Measurements from ENCODE around the gene HSPB9. TPM values are rescaled to one million over a fixed set of nuclear protein-coding genes. Genes with fewer than 3 reads are reported as not detected.

HSPB9 gene
- total RNA-seq, 1 donor from 2014 or later: not detected

- Mint-ChIP-seq H3K36me3 (ENCODE audit: low read depth) (peaks cover 35% of the 10 kb centered on the region), H3K27me3 (ENCODE audit: low read depth) (no peaks in the 10 kb centered on the region), H3K27ac (no peak overlapping the region), H3K4me1 (ENCODE audit: low read depth) (peaks cover 35% of the 10 kb centered on the region), H3K4me3 (ENCODE audit: low read depth) (no peak overlapping the region), H3K9me3 (no peaks in the 10 kb centered on the region)
- intact Hi-C loops (cut with micrococcal nuclease): loop anchor here (2.0 kb wide), 1 partner anchor 40 kb away; no protein-coding TSS in a partner anchor
- DNase-seq (ENCODE audit: low spot score): no peak
These were observed 15.5 kb upstream of the HSPB9 start for GRCh38 chr17:42107124-42107523.

GRCh38 chr17:42107597-42108576, 14.7 kb upstream of the HSPB9 start:
- H3K36me3 Mint-ChIP-seq (ENCODE audit: low read depth): peaks cover 33% of the 10 kb centered on the region
- intact Hi-C loops (cut with micrococcal nuclease): loop anchor here (2.0 kb wide), 1 partner anchor 41 kb away; no protein-coding TSS in a partner anchor
- H3K27ac Mint-ChIP-seq: peak overlapping the region; percentile 22
- peaks cover 40% of the 10 kb centered on the region for H3K4me1 Mint-ChIP-seq (ENCODE audit: low read depth)
- H3K9me3 Mint-ChIP-seq: no peaks in the 10 kb centered on the region
- peak overlapping the region; percentile 33 for H3K4me3 Mint-ChIP-seq (ENCODE audit: low read depth)
- peak; percentile 88 for DNase-seq (ENCODE audit: low spot score)
- no peaks in the 10 kb centered on the region for H3K27me3 Mint-ChIP-seq (ENCODE audit: low read depth)

GRCh38 chr17:42109086-42109485, 13.5 kb upstream of the HSPB9 start:
- H3K4me1 Mint-ChIP-seq (ENCODE audit: low read depth): peaks cover 41% of the 10 kb centered on the region
- no peaks in the 10 kb centered on the region for H3K9me3 Mint-ChIP-seq
- intact Hi-C loops (cut with micrococcal nuclease): no loop called here
- no peak for DNase-seq (ENCODE audit: low spot score)
- H3K4me3 Mint-ChIP-seq (ENCODE audit: low read depth): no peak overlapping the region
- H3K27me3 Mint-ChIP-seq (ENCODE audit: low read depth): no peaks in the 10 kb centered on the region
- H3K36me3 Mint-ChIP-seq (ENCODE audit: low read depth): peaks cover 31% of the 10 kb centered on the region
- H3K27ac Mint-ChIP-seq: peak overlapping the region; percentile 51

GRCh38 chr17:42110301-42111264, 12.0 kb upstream of the HSPB9 start:
- H3K27ac Mint-ChIP-seq: peak overlapping the region; percentile 77
- H3K9me3 Mint-ChIP-seq: no peaks in the 10 kb centered on the region
- peaks cover 43% of the 10 kb centered on the region for H3K4me1 Mint-ChIP-seq (ENCODE audit: low read depth)
- no peak for DNase-seq (ENCODE audit: low spot score)
- H3K27me3 Mint-ChIP-seq (ENCODE audit: low read depth): no peaks in the 10 kb centered on the region
- intact Hi-C loops (cut with micrococcal nuclease): loop anchor here (5.0 kb wide), 1 partner anchor 47 kb away; no protein-coding TSS in a partner anchor
- peaks cover 42% of the 10 kb centered on the region for H3K36me3 Mint-ChIP-seq (ENCODE audit: low read depth)
- H3K4me3 Mint-ChIP-seq (ENCODE audit: low read depth): peak overlapping the region; percentile 63

GRCh38 chr17:42111265-42111636, 11.4 kb upstream of the HSPB9 start:
- DNase-seq (ENCODE audit: low spot score): no peak
- peak overlapping the region; percentile 96 for H3K27ac Mint-ChIP-seq
- H3K9me3 Mint-ChIP-seq: no peaks in the 10 kb centered on the region
- no peaks in the 10 kb centered on the region for H3K27me3 Mint-ChIP-seq (ENCODE audit: low read depth)
- H3K4me3 Mint-ChIP-seq (ENCODE audit: low read depth): peak overlapping the region; percentile 91
- intact Hi-C loops (cut with micrococcal nuclease): loop anchor here (5.0 kb wide), 1 partner anchor 46 kb away; no protein-coding TSS in a partner anchor
- H3K36me3 Mint-ChIP-seq (ENCODE audit: low read depth): peaks cover 44% of the 10 kb centered on the region
- H3K4me1 Mint-ChIP-seq (ENCODE audit: low read depth): peaks cover 44% of the 10 kb centered on the region

- Mint-ChIP-seq H3K4me1 (ENCODE audit: low read depth) (peaks cover 48% of the 10 kb centered on the region), H3K27me3 (ENCODE audit: low read depth) (no peaks in the 10 kb centered on the region), H3K4me3 (ENCODE audit: low read depth) (peak overlapping the region; percentile 91), H3K9me3 (no peaks in the 10 kb centered on the region), H3K27ac (peak overlapping the region; percentile 96), H3K36me3 (ENCODE audit: low read depth) (peaks cover 50% of the 10 kb centered on the region)
- intact Hi-C loops (cut with micrococcal nuclease): loop anchor here (1.0 to 5.0 kb wide), 2 partner anchors 45 to 146 kb away; partner anchors contain the start of gene CNP
- DNase-seq (ENCODE audit: low spot score): peak; percentile 27
These were observed 10.6 kb upstream of the HSPB9 start for GRCh38 chr17:42111871-42112551.

- peaks cover 48% of the 10 kb centered on the region for H3K4me1 Mint-ChIP-seq (ENCODE audit: low read depth)
- peak; percentile 84 for DNase-seq (ENCODE audit: low spot score)
- peak within 1 kb of the TSS; percentile 96 for H3K27ac Mint-ChIP-seq
- H3K36me3 Mint-ChIP-seq (ENCODE audit: low read depth): peaks cover 55% of the 10 kb centered on the region
- no peaks in the 10 kb centered on the region for H3K9me3 Mint-ChIP-seq
- intact Hi-C loops (cut with micrococcal nuclease): loop anchor here (1.0 to 5.0 kb wide), 2 partner anchors 45 to 146 kb away; partner anchors contain the start of gene CNP
- H3K4me3 Mint-ChIP-seq (ENCODE audit: low read depth): peak within 1 kb of the TSS; percentile 91
- no peaks in the 10 kb centered on the region for H3K27me3 Mint-ChIP-seq (ENCODE audit: low read depth)
These were observed 9.9 kb upstream of the HSPB9 start, which contains the start of gene DHX58 for GRCh38 chr17:42112552-42113176. Gene DHX58 (minus strand): TSS chr17:42112714. CDS start chr17:42111892, 822 bp downstream.

GRCh38 chr17:42113293-42114069, 9.1 kb upstream of the HSPB9 start:
- Mint-ChIP-seq H3K27ac (peak overlapping the region; percentile 96), H3K27me3 (ENCODE audit: low read depth) (no peaks in the 10 kb centered on the region), H3K4me1 (ENCODE audit: low read depth) (peaks cover 43% of the 10 kb centered on the region), H3K4me3 (ENCODE audit: low read depth) (no peak overlapping the region), H3K9me3 (no peaks in the 10 kb centered on the region), H3K36me3 (ENCODE audit: low read depth) (peaks cover 53% of the 10 kb centered on the region)
- no peak for DNase-seq (ENCODE audit: low spot score)
- intact Hi-C loops (cut with micrococcal nuclease): loop anchor here (5.0 kb wide), 1 partner anchor 44 kb away; no protein-coding TSS in a partner anchor

- intact Hi-C loops (cut with micrococcal nuclease): loop anchor here (5.0 kb wide), 1 partner anchor 43 kb away; no protein-coding TSS in a partner anchor
- no peaks in the 10 kb centered on the region for H3K9me3 Mint-ChIP-seq
- H3K27ac Mint-ChIP-seq: peak overlapping the region; percentile 50
- H3K36me3 Mint-ChIP-seq (ENCODE audit: low read depth): peaks cover 52% of the 10 kb centered on the region
- no peak overlapping the region for H3K4me3 Mint-ChIP-seq (ENCODE audit: low read depth)
- DNase-seq (ENCODE audit: low spot score): no peak
- peaks cover 42% of the 10 kb centered on the region for H3K4me1 Mint-ChIP-seq (ENCODE audit: low read depth)
- H3K27me3 Mint-ChIP-seq (ENCODE audit: low read depth): no peaks in the 10 kb centered on the region
These were observed 8.5 kb upstream of the HSPB9 start for GRCh38 chr17:42114118-42114517.

GRCh38 chr17:42116705-42117396, 5.8 kb upstream of the HSPB9 start:
- Mint-ChIP-seq H3K27ac (peak overlapping the region; percentile 66), H3K36me3 (ENCODE audit: low read depth) (peaks cover 44% of the 10 kb centered on the region)
- DNase-seq (ENCODE audit: low spot score): peak; percentile 78

More at GRCh38 chr17:42116705-42117396, 5.8 kb upstream of the HSPB9 start:
- H3K4me1 Mint-ChIP-seq (ENCODE audit: low read depth): peaks cover 30% of the 10 kb centered on the region
- no peaks in the 10 kb centered on the region for H3K27me3 Mint-ChIP-seq (ENCODE audit: low read depth)
- no peak overlapping the region for H3K4me3 Mint-ChIP-seq (ENCODE audit: low read depth)
- no peaks in the 10 kb centered on the region for H3K9me3 Mint-ChIP-seq
- intact Hi-C loops (cut with micrococcal nuclease): loop anchor here (1.0 to 5.0 kb wide), 3 partner anchors 50 to 92 kb away; partner anchors contain the start of gene KCNH4

All from activated T-helper 2 cell treated with anti-CD3 and anti-CD28 coated beads, Interferon-gamma antibody, Interleukin-2, Interleukin-4, amounts not matched to agents 10 μg/mL and 5 μg/mL and 100 μg/mL, durations not matched to agents 14 hours and 24 hours and 36 hours (primary cell).